Caco-2 (cell line): ENCODE measurements around the gene ABCA1. TPM values are rescaled to one million over a fixed set of nuclear protein-coding genes. Genes with fewer than 3 reads are reported as not detected.

Source experiments
- BruUV-seq: library from RNA; stranded (reverse); fragments of 400-500 nt; replicated peaks from 2 replicates; lab custom pipeline; 2021; lab: Mats Ljungman, UMichigan
- CTCF ChIA-PET: fragments of 300-600 bp; sonication (Branson Sonifier 250); formaldehyde crosslinking; loops from one replicate; lab custom pipeline; 2022; ENCODE audit warnings: antibody characterized with exemption; lab: Charles Lee
- POLR2A ChIA-PET: fragments of 300-600 bp; sonication (Branson Sonifier 250); formaldehyde crosslinking; loops from one replicate; lab custom pipeline; 2022; ENCODE audit warnings: antibody characterized with exemption; lab: Charles Lee
- DNase-seq, 2 experiments: peaks; one replicate each; pipeline versions ENCODE4 v3.0.0 to v3.0.0-alpha.2; 2020 to 2022
- H3K27me3 ChIP-seq: replicated peaks from 2 replicates; pipeline ENCODE4 v1.6.0; 2011; ENCODE audit warnings: low read length; ENCODE audit not compliant: control insufficient read depth, insufficient read depth
- H3K36me3 ChIP-seq: 2 replicates; pipeline ENCODE4 v1.5.1; 2011; ENCODE audit warnings: low read length; ENCODE audit not compliant: control insufficient read depth, insufficient read depth
- H3K4me1 ChIP-seq: fragments of 250-450 bp; sonication (Bioruptor Pico); 2 replicates; pipeline ENCODE4 v1.5.1; 2020; ENCODE audit warnings: mild to moderate bottlenecking
- H3K4me3 ChIP-seq: 2 replicates; pipeline ENCODE4 v1.5.1; 2011; ENCODE audit warnings: low read depth, mild to moderate bottlenecking, control low read depth, low read length
- H3K9me3 ChIP-seq: fragments of 250-450 bp; sonication (Bioruptor Pico); 2 replicates; pipeline ENCODE4 v1.5.1; 2020; ENCODE audit warnings: mild to moderate bottlenecking, moderate library complexity
- H3K27ac Mint-ChIP-seq: one replicate; pipeline ENCODE4 v1.8.0; 2022; ENCODE audit warnings: mixed read lengths; ENCODE audit not compliant: unreplicated experiment
- H3K27me3 Mint-ChIP-seq: one replicate; pipeline ENCODE4 v1.8.0; 2022; ENCODE audit warnings: mixed read lengths; ENCODE audit not compliant: insufficient read depth, unreplicated experiment
- H3K36me3 Mint-ChIP-seq: one replicate; pipeline ENCODE4 v1.8.0; 2022; ENCODE audit warnings: mild to moderate bottlenecking, mixed read lengths; ENCODE audit not compliant: insufficient read depth, unreplicated experiment
- H3K4me1 Mint-ChIP-seq: one replicate; pipeline ENCODE4 v1.8.0; 2022; ENCODE audit warnings: low read depth, mixed read lengths; ENCODE audit not compliant: unreplicated experiment
- H3K4me3 Mint-ChIP-seq: one replicate; pipeline ENCODE4 v1.8.0; 2022; ENCODE audit warnings: mild to moderate bottlenecking, moderate library complexity, mixed read lengths; ENCODE audit not compliant: unreplicated experiment
- H3K9me3 Mint-ChIP-seq: one replicate; pipeline ENCODE4 v1.8.0; 2022; ENCODE audit warnings: mixed read lengths; ENCODE audit not compliant: unreplicated experiment
- intact Hi-C: fragments of 100-400 bp; cut with micrococcal nuclease; formaldehyde crosslinking; loops from one replicate; pipeline ENCODE4 v1.10.0; 2022; ENCODE audit not compliant: unreplicated experiment
- total RNA-seq: library from RNA; stranded (reverse); gene quantifications from 2 replicates; pipeline ENCODE4 v1.2.3, GENCODE V29; 2022
- TF ChIP-seq, protein P1 (sequence below), 2 experiments: fragments of 200-600 bp in 1 of 2; IDR thresholded peaks; 1 replicate in 1 of 2; 2 replicates in 1 of 2; pipeline versions ENCODE4 v1.5.1 to v1.8.0; 2011 to 2022; ENCODE audit warnings: antibody characterized with exemption in 1 of 2, control low read depth in 1 of 2, inconsistent platforms in 1 of 2, low read depth in 1 of 2, low read length in 1 of 2, mild to moderate bottlenecking in 1 of 2, moderate library complexity in 1 of 2; ENCODE audit not compliant: insufficient read depth in 1 of 2, severe bottlenecking in 1 of 2, unreplicated experiment in 1 of 2

Gene ABCA1
- total RNA-seq, 1 experiment from 2014 or later, result 14.0 TPM

DNA sequence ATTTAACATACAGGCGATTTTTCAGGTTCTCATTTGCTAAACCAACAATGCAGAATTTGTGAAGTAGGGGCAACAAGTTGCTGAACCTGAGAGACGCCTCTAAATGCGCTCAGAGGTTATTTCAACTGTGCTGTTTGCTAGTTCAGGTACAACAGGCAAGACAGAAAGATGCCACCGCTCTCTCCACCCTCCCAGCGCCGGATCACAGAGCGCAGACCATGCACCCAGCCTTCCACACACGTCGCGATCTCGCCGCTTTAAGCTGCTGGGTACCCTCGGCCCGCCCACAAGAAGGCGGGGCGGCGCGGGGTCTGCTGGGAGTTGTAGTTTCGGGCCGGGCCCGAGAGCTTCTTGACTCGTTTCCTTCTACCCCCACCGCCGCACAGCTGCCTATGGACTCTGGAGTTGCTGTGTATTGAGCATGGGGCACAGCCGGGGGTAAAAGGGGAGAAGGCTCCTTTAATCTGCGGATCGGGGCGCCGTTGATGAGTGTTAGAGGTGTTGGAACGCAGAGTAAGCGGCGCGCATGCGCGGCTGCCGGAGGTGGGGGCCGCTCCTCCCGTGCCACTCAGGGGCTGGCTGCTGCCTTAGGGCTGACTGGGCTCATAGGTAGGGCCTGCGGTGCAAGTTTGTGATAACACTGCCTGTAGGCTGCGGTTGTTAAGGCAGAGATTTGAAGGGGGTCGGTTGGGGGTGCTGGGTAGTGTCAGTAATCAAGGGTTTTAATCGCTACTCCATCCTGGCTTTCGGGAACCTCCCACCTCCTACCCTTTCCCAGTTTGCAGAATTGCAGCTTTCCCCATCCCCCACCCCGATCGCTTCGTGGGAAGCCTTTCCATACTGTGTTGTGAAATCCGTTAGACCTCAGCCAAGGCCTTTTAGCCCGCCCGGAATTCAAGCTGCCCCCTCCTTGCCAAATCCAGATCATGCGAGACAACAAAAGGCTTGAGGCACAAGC lies 40.3 kb upstream of the ABCA1 start:
- Histone ChIP-seq H3K27me3 (no peaks in the 10 kb centered on the region), H3K36me3 (no peaks in the 10 kb centered on the region), H3K4me1 (peaks cover 22% of the 10 kb centered on the region), H3K9me3 (no peaks in the 10 kb centered on the region), H3K4me3 (peak overlapping the region; percentile 77)
- peak; percentile 87 to 90 for DNase-seq
- intact Hi-C loops, result loop anchor here (1.0 to 2.0 kb wide), 5 partner anchors 24 to 447 kb away; partner anchors contain the start of gene ABCA1
- Mint-ChIP-seq H3K27me3 (no peaks in the 10 kb centered on the region), H3K36me3 (peaks cover 11% of the 10 kb centered on the region), H3K4me3 (peak overlapping the region; percentile 89), H3K9me3 (no peaks in the 10 kb centered on the region), H3K27ac (peak overlapping the region; percentile 82), H3K4me1 (peaks cover 37% of the 10 kb centered on the region)
- POLR2A ChIA-PET, result interaction anchor here (0.5 kb wide), 1 partner anchor 77 kb away, joined by 10 read pairs; no protein-coding TSS in a partner anchor
- CTCF ChIA-PET, result interaction anchor here (0.7 to 1.9 kb wide), 5 partner anchors 9 to 1554 kb away, joined by 3 to 10 read pairs (median 6); no protein-coding TSS in a partner anchor
- TF ChIP-seq, protein P1, sequence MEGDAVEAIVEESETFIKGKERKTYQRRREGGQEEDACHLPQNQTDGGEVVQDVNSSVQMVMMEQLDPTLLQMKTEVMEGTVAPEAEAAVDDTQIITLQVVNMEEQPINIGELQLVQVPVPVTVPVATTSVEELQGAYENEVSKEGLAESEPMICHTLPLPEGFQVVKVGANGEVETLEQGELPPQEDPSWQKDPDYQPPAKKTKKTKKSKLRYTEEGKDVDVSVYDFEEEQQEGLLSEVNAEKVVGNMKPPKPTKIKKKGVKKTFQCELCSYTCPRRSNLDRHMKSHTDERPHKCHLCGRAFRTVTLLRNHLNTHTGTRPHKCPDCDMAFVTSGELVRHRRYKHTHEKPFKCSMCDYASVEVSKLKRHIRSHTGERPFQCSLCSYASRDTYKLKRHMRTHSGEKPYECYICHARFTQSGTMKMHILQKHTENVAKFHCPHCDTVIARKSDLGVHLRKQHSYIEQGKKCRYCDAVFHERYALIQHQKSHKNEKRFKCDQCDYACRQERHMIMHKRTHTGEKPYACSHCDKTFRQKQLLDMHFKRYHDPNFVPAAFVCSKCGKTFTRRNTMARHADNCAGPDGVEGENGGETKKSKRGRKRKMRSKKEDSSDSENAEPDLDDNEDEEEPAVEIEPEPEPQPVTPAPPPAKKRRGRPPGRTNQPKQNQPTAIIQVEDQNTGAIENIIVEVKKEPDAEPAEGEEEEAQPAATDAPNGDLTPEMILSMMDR (IDR thresholded peaks at IDR 0.05; ENCODE audit: insufficient read depth in 1 of 2, low read depth in 1 of 2, low read length in 1 of 2, severe bottlenecking in 1 of 2, unreplicated experiment in 1 of 2), result no peak
- no TSS peak for BruUV-seq

DNA sequence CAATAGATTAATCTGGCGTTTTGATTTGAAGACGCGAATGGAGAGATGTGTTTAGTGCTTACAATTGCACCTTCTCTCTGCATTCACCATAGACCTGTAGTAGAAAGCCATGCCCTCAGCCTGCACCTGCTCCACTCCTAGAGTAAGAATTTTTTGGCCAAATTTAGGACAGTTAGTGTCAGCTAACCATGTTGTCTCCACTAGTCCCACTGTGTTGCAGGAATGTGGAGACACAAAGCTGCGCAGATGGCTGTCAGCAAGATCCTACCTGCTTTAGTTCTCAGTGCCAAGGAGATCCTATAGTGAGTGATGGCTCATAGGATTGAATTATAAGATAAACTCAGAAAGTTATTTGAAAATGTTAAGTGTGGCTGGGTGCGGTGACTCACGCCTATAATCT lies 35.1 kb upstream of the ABCA1 start:
- H3K9me3 Mint-ChIP-seq, result no peaks in the 10 kb centered on the region
- peaks cover 11% of the 10 kb centered on the region for H3K4me1 Mint-ChIP-seq
- Histone ChIP-seq H3K4me1 (no peaks in the 10 kb centered on the region), H3K4me3 (no peak overlapping the region), H3K9me3 (no peaks in the 10 kb centered on the region), H3K36me3 (no peaks in the 10 kb centered on the region), H3K27me3 (no peaks in the 10 kb centered on the region)
- H3K36me3 Mint-ChIP-seq, result peaks cover 1% of the 10 kb centered on the region
- H3K27ac Mint-ChIP-seq, result no peak overlapping the region
- TF ChIP-seq, protein P1 (IDR thresholded peaks at IDR 0.05; ENCODE audit: insufficient read depth in 1 of 2, low read depth in 1 of 2, low read length in 1 of 2, severe bottlenecking in 1 of 2, unreplicated experiment in 1 of 2), result no peak
- DNase-seq, result no peak
- no peak overlapping the region for H3K4me3 Mint-ChIP-seq
- BruUV-seq, result no TSS peak
- intact Hi-C loops, result no loop called here
- POLR2A ChIA-PET, result no interaction called here
- CTCF ChIA-PET, result interaction anchor here (0.5 kb wide), 1 partner anchor 196 kb away, joined by 3 read pairs; no protein-coding TSS in a partner anchor
- no peaks in the 10 kb centered on the region for H3K27me3 Mint-ChIP-seq

DNA sequence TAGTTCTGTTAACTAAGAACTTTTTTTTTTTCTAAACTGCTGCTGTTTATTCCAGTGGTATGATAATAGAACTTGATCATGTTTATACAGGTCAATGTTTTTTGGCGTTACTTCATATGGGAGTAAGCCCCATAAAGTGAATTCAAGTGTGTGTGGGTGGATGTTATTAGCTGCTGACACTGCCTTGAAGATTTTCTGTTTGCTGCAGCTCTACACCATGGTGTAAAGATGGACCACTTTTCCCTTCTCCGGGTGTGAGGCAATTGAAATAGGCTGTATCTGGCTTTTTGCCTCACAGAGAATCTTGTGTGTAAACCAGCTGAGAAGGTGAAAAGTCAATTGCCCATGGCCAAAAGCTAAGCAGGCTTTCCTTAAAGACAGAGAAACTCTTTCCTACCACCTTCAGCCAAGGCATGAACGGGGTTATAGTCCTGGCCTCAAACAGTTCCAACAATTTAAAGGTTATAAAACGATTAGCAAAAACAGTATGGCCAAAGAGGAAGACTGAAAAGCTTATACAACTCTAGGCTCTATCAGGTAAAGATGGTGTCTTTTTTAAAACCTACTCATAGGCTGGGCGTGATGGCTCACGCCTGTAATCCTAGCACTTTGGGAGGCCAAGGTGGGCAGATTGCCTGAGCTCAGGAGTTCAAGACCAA lies 33.9 kb upstream of the ABCA1 start:
- DNase-seq, result no peak
- no peak overlapping the region for H3K4me3 Mint-ChIP-seq
- no peaks in the 10 kb centered on the region for H3K27me3 ChIP-seq
- H3K9me3 ChIP-seq, result no peaks in the 10 kb centered on the region
- TF ChIP-seq, protein P1 (IDR thresholded peaks at IDR 0.05; ENCODE audit: insufficient read depth in 1 of 2, low read depth in 1 of 2, low read length in 1 of 2, severe bottlenecking in 1 of 2, unreplicated experiment in 1 of 2), result no peak
- H3K27ac Mint-ChIP-seq, result no peak overlapping the region
- CTCF ChIA-PET, result no interaction called here
- no peaks in the 10 kb centered on the region for H3K9me3 Mint-ChIP-seq
- no peaks in the 10 kb centered on the region for H3K4me1 ChIP-seq
- intact Hi-C loops, result no loop called here
- no peaks in the 10 kb centered on the region for H3K36me3 Mint-ChIP-seq
- H3K4me1 Mint-ChIP-seq, result peaks cover 11% of the 10 kb centered on the region
- POLR2A ChIA-PET, result no interaction called here
- no TSS peak for BruUV-seq
- no peaks in the 10 kb centered on the region for H3K27me3 Mint-ChIP-seq
- H3K36me3 ChIP-seq, result no peaks in the 10 kb centered on the region
- no peak overlapping the region for H3K4me3 ChIP-seq
